ENCODE results near the gene CCT4. TPM values are rescaled to one million over a fixed set of nuclear protein-coding genes. Genes with fewer than 3 reads are reported as not detected.
A peak's percentile ranks its signal among the peaks of the same experiment; 100 is the strongest.
"Not testable (repeated sequence)": the region's sequence is repeated elsewhere in the genome, so short reads cannot be mapped to it uniquely, and the experiment has no call there.

CCT4 gene
- total RNA-seq, 6 experiments from 2014 or later: 200 to 250 (median 220) TPM

DNA sequence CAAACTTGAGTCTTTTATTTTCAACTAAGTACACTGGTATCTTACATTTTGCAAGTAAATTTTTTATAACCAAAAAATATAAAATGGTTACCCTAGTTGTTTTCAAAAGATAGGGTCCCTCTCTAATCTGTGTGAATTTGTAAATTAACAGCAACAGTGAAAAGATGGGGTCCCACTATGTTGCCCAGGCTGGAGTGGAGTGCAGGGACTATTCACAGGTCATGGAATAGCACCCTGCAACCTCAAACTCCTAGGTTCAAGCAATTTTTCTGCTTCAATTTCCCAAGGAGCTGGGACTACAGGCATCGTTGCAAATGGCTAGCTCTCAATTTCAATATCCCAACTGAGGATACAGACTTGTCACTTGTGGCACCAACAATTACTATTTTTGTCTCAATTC lies 12.1 kb downstream of the CCT4 start:
- TF ChIP-seq, protein P1, sequence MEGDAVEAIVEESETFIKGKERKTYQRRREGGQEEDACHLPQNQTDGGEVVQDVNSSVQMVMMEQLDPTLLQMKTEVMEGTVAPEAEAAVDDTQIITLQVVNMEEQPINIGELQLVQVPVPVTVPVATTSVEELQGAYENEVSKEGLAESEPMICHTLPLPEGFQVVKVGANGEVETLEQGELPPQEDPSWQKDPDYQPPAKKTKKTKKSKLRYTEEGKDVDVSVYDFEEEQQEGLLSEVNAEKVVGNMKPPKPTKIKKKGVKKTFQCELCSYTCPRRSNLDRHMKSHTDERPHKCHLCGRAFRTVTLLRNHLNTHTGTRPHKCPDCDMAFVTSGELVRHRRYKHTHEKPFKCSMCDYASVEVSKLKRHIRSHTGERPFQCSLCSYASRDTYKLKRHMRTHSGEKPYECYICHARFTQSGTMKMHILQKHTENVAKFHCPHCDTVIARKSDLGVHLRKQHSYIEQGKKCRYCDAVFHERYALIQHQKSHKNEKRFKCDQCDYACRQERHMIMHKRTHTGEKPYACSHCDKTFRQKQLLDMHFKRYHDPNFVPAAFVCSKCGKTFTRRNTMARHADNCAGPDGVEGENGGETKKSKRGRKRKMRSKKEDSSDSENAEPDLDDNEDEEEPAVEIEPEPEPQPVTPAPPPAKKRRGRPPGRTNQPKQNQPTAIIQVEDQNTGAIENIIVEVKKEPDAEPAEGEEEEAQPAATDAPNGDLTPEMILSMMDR (IDR thresholded peaks at IDR 0.05): no peak
- no peaks in the 10 kb centered on the region; the same call in none of the 2 replicates for H3K27me3 Mint-ChIP-seq (ENCODE audit: insufficient read depth)
- no peak for DNase-seq
- no peak overlapping the region for H3K27ac Mint-ChIP-seq
- peaks cover 43% of the 10 kb centered on the region for H3K36me3 Mint-ChIP-seq (ENCODE audit: low read depth)
- H3K9me3 Mint-ChIP-seq: no peaks in the 10 kb centered on the region
- no peak overlapping the region for H3K4me3 Mint-ChIP-seq
- no peaks in the 10 kb centered on the region for H3K4me1 Mint-ChIP-seq (ENCODE audit: low read depth)

DNA sequence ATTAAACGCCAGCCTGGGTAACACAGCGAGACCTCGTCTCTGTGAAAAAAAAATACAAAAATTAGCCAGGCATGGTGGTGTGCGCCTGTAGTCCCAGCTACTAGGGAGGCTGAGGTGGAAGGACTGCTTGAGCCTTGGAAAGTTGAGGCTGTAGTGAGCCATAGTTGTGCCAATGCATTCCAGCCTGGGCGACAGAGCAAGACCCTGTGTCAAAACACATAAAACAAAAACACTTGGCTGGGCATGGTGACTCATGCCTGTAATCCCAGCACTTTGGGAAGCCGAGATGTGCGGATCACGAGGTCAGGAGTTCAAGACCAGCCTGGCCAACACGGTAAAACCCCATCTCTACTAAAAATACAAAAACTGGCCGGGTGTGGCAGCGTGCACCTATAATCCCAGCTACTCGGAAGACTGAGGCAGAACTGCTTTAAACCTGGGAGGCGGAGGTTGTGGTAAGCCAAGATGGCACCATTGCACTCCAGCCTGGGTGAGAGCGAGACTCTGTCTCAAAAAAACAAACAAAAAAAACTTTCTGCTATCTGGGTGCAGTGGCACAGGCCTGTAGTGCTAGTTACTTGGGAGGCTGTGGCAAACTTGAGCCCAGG lies 21.9 kb downstream of the CCT4 start:
- not testable (repeated sequence) for H3K4me3 Mint-ChIP-seq; H3K4me1 Mint-ChIP-seq (ENCODE audit: low read depth); H3K27me3 Mint-ChIP-seq (ENCODE audit: insufficient read depth); H3K9me3 Mint-ChIP-seq; DNase-seq; H3K27ac Mint-ChIP-seq
- H3K36me3 Mint-ChIP-seq (ENCODE audit: low read depth): peaks cover 50% of the 10 kb centered on the region

- Mint-ChIP-seq H3K36me3 (ENCODE audit: low read depth) (peaks cover 37% of the 10 kb centered on the region), H3K27me3 (ENCODE audit: insufficient read depth) (no peaks in the 10 kb centered on the region), H3K4me1 (ENCODE audit: low read depth) (no peaks in the 10 kb centered on the region; the same call in 1 of the 2 replicates), H3K4me3 (no peak overlapping the region), H3K27ac (no peak overlapping the region), H3K9me3 (no peaks in the 10 kb centered on the region)
- TF ChIP-seq, protein P1 (IDR thresholded peaks at IDR 0.05): no peak
- DNase-seq: no peak
Measured at GRCh38 chr2:61862085-61862484, 26.4 kb downstream of the CCT4 start.

GRCh38 chr2:61857224-61857623 lies 31.2 kb downstream of the CCT4 start:
- Mint-ChIP-seq H3K27ac (no peak overlapping the region), H3K36me3 (ENCODE audit: low read depth) (peaks cover 8% of the 10 kb centered on the region), H3K27me3 (ENCODE audit: insufficient read depth) (peaks cover 8% of the 10 kb centered on the region), H3K4me1 (ENCODE audit: low read depth) (peaks cover 24% of the 10 kb centered on the region), H3K4me3 (no peak overlapping the region), H3K9me3 (no peaks in the 10 kb centered on the region)
- TF ChIP-seq, protein P1 (IDR thresholded peaks at IDR 0.05): no peak
- no peak for DNase-seq

DNA sequence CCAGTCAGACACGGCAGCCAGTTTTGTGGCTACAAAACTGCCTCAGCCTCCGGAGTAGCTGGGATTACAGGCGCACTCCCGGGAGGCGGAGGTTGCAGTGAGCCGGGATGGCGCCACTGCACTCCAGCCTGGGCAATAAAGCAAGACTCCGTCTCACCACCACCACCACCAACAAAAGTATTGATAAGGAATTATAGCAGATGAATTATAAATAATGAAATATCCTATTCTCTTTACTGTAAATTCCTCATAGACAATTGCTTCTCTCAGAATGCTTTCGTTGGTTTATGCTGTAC lies 33.2 kb downstream of the CCT4 start:
- peak overlapping the region; percentile 95 for H3K27ac Mint-ChIP-seq
- H3K4me1 Mint-ChIP-seq (ENCODE audit: low read depth): peaks cover 25% of the 10 kb centered on the region
- no peaks in the 10 kb centered on the region for H3K9me3 Mint-ChIP-seq
- no peak for DNase-seq
- H3K4me3 Mint-ChIP-seq: peak overlapping the region; percentile 95
- H3K27me3 Mint-ChIP-seq (ENCODE audit: insufficient read depth): peaks cover 8% of the 10 kb centered on the region
- peaks cover 5% of the 10 kb centered on the region; the same call in 1 of the 2 replicates for H3K36me3 Mint-ChIP-seq (ENCODE audit: low read depth)
- TF ChIP-seq, protein P1 (IDR thresholded peaks at IDR 0.05): no peak

GRCh38 chr2:61854564-61855317 lies 33.7 kb downstream of the CCT4 start:
- H3K36me3 Mint-ChIP-seq (ENCODE audit: low read depth): peaks cover 5% of the 10 kb centered on the region; the same call in 1 of the 2 replicates
- H3K4me3 Mint-ChIP-seq: peak overlapping the region; percentile 95
- TF ChIP-seq, protein P1 (IDR thresholded peaks at IDR 0.05): peak; percentile 20; the same call in 1 of the 2 replicates
- no peaks in the 10 kb centered on the region for H3K9me3 Mint-ChIP-seq
- peak; percentile 94 for DNase-seq
- peaks cover 25% of the 10 kb centered on the region for H3K4me1 Mint-ChIP-seq (ENCODE audit: low read depth)
- H3K27ac Mint-ChIP-seq: peak overlapping the region; percentile 95
- H3K27me3 Mint-ChIP-seq (ENCODE audit: insufficient read depth): peaks cover 8% of the 10 kb centered on the region
